ENCODE data around the gene CFAP58.
"Not testable (repeated sequence)": the region's sequence is repeated elsewhere in the genome, so short reads cannot be mapped to it uniquely, and the experiment has no call there.

The CFAP58 gene

DNA sequence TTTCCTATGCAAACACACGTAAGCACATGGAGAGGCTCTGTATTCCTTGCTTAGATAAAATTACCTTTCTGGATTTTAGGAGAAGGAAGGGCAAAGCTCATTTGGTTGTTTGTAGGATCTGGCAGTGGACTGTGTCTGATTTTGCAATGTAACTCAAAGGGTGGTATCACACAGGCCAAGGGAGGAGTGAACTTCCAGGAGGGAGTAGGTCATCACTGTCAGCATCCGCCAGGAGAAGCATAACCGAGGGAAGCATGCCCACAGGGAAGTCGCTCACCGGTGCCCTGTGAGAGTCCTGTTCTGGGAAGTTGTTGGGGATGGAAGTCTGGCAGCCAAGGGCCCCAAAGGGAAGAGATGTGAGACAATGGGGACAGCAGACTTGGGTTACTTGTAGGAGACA is 74.4 kb downstream of the CFAP58 start:
- no peak overlapping the region for H3K4me3 ChIP-seq (ENCODE audit: low read depth, low read length)

DNA sequence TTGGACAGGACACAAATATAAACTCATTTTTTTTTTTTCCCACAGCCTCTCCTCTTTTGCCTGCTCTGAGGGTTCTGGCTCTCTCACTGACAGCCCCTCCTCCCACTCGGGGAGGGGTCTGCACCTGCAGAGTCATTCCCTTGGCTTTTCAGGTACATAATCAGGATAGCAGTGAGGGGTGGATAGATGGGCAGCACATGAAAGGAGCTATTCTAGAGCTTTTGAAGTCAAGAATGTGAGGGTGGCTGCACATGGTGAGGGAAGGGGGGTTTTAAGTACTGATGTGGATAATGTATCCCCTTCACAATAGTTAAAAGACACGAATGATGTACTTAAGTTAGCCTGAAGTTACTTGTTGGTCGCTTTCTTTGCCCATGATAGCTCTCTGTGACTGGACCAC is 76.2 kb downstream of the CFAP58 start:
- H3K4me3 ChIP-seq (ENCODE audit: low read depth, low read length) = no peak overlapping the region

DNA sequence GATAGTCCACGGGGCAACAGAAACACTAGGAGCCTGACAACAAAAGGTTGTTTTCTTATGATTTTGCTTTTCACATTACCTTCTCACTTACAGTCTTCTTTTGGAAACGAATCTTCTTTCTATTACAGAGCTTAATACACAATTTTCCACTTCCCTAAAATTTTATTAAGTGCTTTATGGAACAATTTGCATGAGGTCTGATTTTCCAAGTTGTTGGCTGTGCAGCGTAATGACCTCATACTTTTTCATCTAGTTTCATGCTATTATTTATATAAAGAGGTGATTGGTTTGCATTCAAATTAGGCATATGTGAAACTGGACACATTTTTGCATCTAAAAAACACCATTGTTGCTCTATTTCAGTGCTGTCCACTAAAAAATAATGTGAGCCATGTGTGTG is 76.7 kb downstream of the CFAP58 start:
- H3K4me3 ChIP-seq (ENCODE audit: low read depth, low read length) = no peak overlapping the region

DNA sequence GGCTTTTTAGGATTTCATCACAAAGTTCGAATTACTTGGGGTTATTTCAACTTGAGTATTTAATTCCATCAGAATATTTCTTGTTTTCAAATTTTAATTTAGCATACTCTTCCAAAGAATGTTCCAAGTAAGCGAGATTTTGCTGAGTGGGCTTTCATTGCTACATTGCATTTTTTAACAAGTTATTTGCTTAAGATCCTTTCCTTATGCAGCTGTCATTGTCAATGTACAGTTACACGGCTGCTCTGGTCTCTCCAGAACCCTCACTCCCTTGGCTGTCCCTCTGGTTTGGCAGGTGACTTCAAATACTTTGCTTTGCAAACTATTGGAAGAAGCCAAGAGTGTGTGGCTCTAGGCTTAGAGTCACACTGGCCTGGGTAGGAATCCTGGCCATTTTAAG is 80.0 kb downstream of the CFAP58 start:
- H3K4me3 ChIP-seq (ENCODE audit: low read depth, low read length) = no peak overlapping the region

DNA sequence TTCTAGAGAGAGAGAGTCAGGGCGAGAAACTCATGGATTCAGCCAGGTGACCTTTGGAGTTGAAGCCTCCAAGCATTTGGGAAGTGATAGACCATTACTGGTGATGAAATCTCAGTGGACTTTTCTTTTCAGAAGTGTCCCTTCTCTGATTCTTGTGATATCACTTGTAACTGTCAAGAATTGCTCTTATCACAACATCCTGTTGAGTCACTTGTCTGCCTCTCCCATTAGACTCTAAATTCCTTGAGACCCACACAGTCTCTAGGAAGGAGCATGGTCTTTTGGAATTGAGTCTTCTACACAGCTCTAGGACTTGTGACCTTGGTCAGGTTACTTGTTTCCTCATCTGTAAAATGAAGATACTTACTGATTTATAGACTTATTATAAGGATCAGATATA is 81.0 kb downstream of the CFAP58 start:
- no peak overlapping the region for H3K4me3 ChIP-seq (ENCODE audit: low read depth, low read length)

DNA sequence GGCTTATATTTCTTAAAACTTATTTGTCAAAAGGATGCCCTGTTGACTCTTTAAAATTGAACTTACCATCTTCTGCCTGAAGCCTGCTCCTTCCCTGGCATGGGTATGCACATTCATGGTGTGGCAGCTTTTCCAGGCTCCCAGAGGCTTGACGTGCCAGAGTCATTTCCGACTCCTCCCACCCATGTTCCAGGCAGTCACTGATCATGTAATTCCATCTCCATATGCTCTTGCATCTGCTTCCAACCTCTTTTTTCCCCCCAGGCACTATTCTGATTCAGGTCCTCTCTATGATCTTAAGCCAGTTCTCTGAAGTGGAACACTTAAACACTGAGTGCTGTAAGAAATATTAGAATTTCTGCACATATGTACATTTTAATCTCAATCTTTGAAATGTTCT is 82.2 kb downstream of the CFAP58 start:
- no peak overlapping the region for H3K4me3 ChIP-seq (ENCODE audit: low read depth, low read length)

DNA sequence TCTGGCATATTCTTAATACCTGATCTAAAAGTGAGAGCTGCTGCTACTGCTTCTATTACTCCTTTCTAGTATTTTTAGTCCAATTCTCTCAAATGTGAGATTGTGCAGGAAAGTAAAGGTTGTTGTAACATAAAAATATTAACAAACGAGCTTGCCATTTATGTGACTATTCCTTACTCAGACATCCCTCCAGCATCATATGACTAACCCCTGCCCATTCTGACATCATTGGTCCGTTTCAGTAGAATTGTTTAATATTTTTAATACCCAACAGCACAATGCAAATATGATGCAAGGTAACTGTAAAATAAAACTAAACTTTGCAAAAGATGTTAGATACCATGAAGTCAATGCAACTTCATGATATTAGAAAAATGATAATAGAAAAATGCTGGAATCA is 83.6 kb downstream of the CFAP58 start:
- no peak overlapping the region for H3K4me3 ChIP-seq (ENCODE audit: low read depth, low read length)

DNA sequence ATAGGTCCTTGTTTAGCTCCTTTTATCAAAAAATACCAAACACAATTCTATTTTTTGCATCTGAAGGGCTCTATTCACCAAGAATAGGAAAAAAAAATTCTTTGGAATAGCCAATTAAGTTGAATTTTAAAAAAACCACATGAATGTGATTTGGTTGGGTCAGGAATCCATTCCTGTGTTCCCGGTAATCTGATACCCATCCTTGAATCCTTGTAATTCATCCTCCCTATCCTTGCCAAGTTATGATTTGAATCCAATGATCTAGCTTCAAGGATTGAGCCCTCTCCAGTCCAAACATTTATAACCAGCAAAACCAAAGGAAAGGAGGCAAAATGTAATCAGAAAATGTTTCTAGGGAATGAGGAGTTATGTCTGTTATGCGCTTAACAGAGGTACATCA is 86.6 kb downstream of the CFAP58 start:
- H3K4me3 ChIP-seq (ENCODE audit: low read depth, low read length) = no peak overlapping the region

DNA sequence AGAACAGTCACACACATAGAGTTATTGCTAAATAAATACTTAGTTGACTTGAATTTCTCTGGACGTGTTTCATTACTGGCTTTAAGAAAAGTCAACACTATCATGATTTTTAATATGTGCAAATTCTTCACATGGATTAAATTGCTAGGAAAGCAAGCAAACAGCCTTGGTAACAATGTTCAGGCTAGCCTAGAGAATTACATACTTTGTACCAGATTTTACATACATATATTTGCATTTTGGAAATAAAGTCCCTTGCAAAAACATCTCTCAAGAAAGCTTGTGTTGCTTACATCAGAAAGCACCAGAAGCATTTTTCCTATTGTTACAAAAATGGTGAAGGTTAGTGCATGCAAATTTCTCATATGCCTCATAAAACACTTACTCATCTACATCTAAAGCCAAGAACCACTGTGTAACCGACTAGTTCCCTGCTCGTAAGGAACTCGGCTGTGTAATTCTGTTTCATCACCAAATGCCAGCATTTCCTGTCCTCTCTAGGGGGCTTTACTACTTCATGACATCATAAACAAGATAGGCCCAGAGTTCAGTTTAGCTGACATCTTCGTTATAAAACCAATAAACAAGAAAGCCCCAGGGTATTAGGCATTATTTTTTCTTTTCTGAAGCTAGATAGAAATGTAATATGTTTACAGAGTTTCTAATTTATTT is 87.8 kb downstream of the CFAP58 start:
- H3K4me3 ChIP-seq (ENCODE audit: low read depth, low read length) = no peak overlapping the region

DNA sequence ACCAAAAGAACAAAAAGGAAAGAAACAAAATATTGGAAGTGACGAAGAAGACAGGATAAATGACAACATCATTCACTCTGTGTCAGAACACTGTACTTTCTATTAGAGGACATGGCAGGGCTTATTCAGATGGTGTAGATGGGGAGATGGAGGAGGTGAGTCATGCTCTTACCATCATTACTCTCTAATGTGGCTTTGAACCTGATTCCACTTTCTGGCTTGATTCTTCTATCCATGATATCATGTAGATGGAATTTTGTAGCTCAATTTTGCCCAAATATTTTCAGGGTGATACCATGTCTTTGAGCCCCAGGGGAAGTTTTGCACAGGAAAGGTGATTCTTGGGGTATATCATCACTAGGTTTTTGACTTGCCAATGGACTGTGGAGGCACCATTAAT is 91.7 kb downstream of the CFAP58 start:
- H3K4me3 ChIP-seq (ENCODE audit: low read depth, low read length) = no peak overlapping the region

DNA sequence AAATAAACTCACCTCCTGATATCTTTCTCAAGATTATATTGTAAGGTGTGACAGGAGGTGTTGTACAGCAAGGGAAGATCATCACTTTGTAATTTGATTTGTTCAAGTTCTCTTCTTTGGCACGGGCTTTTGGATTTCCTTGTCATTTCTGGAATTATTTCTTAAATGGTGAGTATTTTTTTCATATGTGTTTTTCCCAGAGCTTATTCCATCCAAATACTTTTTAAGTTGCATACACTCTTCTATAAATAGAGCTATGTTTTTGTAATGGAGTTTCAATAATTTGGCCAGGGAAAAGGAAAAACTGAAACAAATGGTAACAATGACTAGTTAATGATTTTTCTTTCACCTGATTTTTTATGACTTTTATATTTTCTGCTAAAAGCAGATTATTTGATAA is 92.5 kb downstream of the CFAP58 start:
- no peak overlapping the region for H3K4me3 ChIP-seq (ENCODE audit: low read depth, low read length)

DNA sequence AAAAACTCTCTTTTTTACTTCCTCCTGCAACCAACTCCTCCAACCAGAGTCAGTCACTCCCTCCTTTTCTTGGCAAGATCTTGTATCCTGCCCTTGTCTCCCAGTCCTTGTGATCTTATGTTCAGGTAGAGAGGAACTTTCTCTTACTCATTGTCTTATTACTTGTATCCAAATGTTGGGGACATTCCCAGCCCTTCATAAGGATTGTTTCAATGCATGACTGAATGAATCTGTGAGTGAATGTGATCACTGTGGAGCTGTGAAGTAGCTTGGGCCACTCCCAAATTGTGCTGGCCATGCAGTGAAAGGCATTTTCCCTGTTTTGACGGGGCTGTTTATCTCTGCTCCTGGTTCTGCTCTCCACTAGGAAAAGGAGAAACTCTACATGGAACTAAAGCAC is 93.7 kb downstream of the CFAP58 start:
- H3K4me3 ChIP-seq (ENCODE audit: low read depth, low read length) = no peak overlapping the region

DNA sequence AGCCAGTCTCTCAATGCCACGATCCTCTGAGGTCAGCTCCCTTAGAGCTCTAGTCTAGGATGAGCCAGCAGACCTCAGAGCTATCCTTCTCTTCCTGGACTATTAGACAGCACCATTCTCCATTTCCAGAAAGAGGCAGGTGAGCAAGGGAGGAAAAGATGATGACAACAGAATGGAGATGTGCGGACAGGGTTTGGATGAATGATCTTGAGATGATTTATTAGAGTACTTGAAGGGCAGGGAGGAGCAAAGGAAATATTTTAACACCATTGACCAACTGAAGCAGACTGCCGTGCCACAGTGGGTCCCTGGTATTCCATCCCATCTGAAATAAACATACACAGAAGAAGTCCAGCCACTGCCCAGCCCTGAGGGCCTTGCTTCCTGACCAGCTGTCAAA is 94.3 kb downstream of the CFAP58 start:
- no peak overlapping the region for H3K4me3 ChIP-seq (ENCODE audit: low read depth, low read length)

DNA sequence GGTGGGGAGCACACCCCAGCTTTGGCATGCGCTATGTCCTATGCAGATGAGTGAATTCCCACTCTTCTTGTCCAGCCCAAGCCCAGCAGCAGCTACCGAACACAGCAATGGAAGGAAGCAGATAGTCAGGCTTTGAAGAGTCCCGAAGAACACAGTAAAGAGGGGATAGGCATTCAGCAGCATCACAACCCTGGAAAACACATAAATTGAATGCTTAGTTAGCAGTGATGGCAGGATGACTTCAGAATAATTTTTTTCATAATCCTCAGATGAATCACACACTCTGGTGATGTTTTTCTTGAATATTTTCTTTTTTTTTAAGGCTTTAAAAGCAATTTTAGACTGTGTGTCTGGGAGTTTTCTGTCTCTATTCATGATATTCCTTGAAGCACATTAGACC is 95.8 kb downstream of the CFAP58 start:
- H3K4me3 ChIP-seq (ENCODE audit: low read depth, low read length) = no peak overlapping the region

DNA sequence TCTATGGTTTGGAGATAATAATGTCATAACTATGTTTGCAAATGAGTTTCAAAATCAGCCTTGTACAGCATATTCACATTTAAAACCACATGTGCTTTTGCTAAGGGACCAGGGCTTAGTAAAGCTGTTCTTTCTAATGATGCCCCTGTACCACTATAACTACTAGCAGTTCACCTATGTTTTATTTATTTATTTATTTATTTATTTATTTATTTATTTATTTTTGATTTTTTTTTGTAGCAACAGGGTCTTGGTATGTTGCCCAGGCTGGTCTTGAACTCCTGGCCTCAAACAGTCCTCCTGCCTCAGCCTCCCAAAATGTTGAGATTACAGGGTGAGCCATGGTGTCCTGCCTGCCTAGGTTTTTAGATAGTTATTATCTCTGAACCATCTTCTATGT is 96.9 kb downstream of the CFAP58 start:
- H3K4me3 ChIP-seq (ENCODE audit: low read depth, low read length) = no peak overlapping the region

DNA sequence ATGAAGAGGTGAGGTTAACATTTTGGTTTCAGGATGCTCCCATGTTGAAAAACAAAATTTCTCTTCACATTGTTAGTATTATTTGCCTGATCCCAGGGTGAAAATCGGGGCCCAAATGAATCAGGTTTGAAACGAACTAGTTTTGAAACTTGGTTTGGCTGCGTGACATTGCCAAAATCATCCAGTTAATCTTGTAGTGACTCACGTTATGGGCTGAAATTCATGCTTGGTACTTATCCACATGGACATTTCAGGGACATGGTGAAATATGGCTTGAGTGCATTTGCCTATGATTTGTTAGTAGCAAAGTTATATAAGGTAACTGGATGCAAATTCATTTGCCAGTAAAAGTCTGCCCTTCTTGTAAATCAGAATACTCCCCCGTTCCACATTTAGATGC is 97.3 kb downstream of the CFAP58 start:
- no peak overlapping the region for H3K4me3 ChIP-seq (ENCODE audit: low read depth, low read length)

DNA sequence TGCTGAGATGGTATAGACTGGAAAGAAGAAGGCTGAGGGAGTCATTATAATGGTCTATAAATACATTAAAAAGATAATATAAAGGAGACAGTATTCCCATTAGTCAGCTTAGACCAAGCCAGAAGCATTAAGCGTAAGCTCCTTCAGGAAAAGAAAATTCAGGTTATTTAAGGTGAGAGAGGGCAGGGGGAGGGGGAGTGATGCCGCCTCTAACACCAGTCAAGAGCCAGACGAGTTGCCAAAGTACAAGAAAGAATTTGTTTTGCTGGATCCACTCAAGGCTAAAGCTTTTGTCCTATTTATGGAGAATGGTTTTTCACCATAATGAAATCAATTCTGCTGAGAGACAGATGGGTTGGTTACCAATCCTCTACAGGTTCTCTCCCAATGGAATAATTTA is 99.3 kb downstream of the CFAP58 start:
- H3K4me3 ChIP-seq (ENCODE audit: low read depth, low read length) = no peak overlapping the region

DNA sequence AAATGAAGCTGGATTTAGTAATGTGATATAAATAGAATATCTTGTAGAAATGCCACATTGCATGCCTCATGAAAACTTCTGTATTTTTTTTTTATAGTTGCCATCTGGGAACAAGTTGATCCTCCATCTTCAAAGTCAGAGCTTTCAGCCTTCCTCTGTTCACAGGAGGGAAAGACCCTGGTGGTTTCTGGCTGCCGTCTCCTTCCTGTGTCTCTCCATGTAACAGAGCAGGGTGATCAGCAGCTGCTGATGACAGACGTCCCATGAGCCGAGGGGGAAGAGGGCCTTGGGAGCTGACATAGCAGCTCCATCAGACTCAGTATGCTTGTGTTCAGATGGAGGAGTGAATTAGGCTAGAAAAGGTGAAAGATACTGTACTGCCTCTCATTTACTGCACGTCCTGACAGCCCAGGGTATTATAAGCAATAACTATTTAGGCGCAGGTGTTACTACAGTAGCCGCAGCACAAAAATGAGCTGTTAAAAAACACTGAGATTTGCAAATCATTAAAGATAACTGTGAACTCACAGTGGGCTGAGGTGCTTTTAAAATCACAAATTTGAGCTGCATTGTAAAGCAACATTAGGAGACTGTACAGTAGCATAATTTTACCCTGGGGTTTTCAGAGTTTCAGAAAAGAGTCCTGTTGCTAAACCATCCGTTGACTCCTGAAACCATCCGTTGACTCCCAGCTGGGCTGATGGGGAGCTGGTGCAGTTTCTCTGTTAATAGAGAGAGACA is 103.3 kb downstream of the CFAP58 start:
- no peak overlapping the region for H3K4me3 ChIP-seq (ENCODE audit: low read depth, low read length)

DNA sequence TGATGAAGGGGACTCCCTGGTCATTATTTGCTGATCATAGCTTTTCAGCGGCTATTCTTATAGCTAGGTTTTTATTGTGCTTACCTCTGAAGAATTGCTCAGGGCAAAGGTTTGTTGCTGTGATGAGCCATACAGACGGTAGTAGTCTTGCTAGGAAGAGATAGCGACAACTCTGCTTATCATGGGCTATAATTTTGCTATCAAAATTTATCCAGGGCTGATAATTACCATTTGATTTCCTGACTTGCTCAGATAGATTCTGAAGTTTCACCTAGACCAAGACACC is 103.9 kb downstream of the CFAP58 start:
- H3K4me3 ChIP-seq (ENCODE audit: low read depth, low read length) = no peak overlapping the region

DNA sequence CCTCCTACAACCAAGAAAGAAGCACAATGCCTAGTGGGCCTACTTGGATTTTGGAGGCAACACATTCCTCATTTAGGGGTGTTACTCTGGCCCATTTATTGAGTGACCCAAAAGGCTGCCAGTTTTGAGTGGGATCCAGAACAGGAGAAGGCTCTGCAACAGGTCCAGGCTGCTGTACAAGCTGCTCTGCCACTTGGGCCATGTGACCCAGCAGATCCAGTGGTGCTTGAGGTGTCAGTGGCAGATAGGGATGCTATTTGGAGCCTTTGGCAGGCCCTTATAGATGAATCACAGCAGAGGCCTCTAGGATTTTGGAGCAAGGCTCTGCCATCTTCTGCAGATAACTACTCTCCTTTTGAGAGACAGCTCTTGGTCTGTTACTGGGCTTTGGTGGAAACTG is 111.9 kb downstream of the CFAP58 start:
- H3K4me3 ChIP-seq (ENCODE audit: low read depth, low read length) = not testable (repeated sequence)

DNA sequence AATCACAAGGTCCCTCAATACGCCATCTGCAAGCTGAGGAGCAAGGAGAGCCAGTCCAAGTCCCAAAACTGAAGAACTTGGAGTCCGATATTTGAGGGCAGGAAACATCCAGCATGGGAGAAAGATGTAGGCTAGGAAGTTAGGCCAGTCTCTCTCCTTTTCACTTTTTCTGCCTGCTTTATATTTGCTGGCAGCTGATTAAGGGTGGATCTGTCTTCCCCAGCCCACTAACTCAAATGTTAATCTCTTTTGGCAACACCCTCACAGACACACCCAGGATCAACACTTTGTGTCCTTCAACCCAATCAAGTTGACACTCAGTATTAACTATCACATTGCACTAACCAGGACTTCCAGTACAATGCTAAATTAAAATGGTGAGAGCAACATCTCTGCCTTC is 115.2 kb downstream of the CFAP58 start:
- not testable (repeated sequence) for H3K4me3 ChIP-seq (ENCODE audit: low read depth, low read length)

DNA sequence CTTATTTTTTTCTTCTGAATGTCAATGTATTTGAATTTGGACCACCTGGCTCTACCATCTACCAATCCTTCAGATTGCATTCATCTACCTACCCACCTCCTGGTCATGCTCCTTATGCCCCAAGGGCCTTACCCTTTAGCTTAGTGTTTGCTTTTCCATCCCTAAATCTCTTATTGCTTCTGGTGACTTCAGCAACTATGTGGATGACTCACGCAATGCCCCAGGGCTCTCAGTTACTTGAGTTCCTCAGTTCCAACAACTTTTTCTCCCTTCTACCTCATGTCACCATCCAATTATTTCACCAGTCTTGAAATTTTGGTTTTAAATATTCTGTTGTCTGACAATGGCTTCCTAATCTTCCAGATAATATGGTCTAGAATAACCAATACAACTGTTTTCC is 118.9 kb downstream of the CFAP58 start:
- no peak overlapping the region for H3K4me3 ChIP-seq (ENCODE audit: low read depth, low read length)
